ENCODE results near the gene KCNMA1. TPM values are rescaled to one million over a fixed set of nuclear protein-coding genes. Genes with fewer than 3 reads are reported as not detected.

The KCNMA1 gene
- total RNA-seq, 1 donor from 2014 or later: 2.2 TPM

DNA sequence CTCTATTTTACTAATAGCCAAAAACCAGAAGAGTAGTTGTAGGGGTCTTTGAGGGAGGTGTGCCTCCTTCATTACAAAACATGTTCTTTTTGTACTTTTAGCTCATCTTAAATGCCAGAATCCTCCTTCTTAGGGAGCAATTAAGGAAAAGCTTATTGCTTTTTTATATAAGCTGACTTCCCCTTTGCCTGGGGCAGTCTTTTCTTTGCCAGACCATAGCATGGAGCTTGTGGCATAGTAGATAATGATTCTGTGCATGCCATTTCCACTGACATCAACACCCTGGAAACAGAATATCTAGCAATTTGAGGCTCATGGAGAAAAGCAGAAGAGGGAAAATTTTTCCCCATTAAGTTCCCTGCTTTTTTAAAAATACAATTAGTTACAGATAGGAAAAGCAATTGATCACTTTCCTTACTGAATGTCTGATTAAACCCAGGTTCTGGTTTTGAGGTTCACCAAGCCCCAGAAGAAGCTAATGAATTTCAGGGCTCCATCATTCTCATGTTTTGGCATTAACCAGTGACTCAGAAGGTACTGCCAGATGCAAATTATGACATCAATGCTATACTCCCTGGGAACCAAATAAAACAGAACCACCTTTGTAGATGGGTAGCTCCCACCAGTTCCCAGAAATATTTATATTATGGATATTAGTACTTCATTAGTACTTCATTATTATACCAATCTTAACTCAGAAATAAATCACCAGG, 410.6 kb downstream of the KCNMA1 start:
- intact Hi-C loops (cut with DNase I): no loop called here
- no peak for DNase-seq (ENCODE audit: missing footprints)
- ATAC-seq: no peak

DNA sequence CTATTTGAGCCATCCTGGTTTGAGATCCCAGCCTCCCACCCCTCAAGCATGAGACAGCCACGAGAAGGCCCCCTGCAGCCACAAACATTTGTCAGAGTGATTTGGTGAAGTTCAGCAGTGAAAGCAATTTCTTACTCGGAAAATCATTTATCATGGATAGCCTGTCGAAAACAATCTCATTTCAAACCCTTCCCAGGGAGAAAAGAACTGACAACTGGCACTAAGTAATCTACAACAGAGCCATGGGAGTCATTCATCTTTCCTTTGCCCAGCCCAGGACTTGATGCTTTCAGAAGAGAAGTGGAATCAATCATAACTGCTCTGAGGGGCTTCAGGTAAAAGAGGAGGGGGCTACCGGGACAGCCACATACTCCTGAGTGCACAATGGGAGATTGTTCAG, 411.2 kb downstream of the KCNMA1 start:
- ATAC-seq (no peak), DNase-seq (ENCODE audit: missing footprints) (no peak)
- intact Hi-C loops (cut with DNase I): no loop called here

DNA sequence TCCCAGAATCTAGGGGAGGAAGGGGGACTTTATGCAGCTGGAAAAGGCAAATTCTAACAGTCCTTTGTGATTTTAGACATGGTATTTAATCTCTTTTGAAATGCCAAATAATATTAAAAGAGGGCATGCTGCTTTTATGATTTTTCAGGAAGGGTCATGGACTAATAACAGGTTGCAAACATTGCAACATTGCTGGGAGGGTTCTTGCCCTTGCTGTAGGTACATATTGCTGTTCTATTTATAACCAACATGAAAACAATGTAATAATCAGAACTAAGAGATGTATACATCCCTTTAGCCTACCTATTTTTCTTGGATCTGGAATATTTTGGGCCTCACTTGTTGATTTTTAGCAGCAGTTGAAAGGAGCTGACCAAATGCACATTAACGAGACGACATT, 411.6 kb downstream of the KCNMA1 start:
- ATAC-seq (no peak), DNase-seq (ENCODE audit: missing footprints) (no peak)
- intact Hi-C loops (cut with DNase I): no loop called here

DNA sequence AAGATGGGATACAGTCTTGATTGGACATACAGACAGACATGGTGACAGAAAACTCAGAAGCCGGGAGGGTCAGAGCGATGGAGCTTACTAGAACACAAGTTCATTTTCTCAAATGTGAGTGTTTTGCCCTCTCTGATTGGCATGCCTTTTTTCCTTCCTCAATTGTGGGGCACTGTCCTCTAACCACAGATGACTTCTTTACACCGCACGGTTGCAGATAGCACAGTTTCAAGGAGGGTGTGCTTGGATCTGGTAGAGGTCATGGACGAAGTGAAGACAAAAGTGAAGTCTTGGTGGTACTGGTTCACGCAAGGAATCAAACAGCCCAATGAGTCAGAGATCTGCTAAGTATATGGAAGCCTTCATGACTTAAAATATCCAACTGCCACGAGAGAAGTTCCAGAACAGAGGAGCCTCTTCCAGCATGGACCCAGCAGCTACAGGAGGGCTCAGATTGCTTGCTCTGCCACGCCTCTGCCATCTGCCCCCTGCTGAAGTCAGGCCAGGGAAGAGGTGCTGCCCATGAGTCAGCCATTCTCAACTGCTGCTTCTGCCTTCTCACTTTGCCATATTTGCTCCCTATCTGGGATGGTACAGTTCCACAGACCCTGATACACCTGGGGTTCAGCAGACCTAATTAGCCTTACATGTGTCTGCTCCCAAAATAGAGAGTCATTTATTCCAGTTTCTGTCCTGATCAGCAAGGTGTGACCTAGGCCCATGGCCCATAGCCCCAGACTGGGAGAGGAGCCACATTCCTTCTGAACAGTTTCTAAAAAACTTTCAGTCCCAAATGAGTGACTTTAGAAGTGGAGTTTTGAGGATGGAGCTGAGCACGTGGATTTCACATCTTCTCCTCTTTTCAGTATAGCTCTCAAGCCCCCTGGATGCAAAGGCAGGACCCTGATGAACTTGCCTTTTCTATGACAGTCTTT, 413.8 kb downstream of the KCNMA1 start:
- ATAC-seq: no peak
- intact Hi-C loops (cut with DNase I): no loop called here
- DNase-seq (ENCODE audit: missing footprints): no peak

DNA sequence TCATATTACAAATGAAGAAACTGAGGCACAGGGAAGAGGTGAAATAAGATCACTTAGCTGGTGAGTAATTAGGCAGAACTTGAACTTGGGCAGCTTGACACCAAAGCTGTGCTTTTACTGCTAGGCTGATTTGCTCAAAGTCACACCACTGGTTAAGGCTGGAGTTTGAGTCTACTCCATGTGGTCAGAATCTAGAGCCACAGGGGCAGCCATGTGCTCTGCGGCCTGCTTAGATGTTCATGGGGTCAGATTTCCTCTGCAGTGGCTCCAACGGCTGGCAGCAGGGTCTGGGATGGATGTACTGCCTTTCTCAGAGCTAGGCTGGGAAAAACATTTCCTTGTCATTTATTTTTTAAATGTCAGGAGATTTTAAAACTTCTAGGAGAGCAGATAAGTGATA, 417.5 kb downstream of the KCNMA1 start:
- DNase-seq (ENCODE audit: missing footprints): no peak
- intact Hi-C loops (cut with DNase I): no loop called here
- no peak for ATAC-seq

DNA sequence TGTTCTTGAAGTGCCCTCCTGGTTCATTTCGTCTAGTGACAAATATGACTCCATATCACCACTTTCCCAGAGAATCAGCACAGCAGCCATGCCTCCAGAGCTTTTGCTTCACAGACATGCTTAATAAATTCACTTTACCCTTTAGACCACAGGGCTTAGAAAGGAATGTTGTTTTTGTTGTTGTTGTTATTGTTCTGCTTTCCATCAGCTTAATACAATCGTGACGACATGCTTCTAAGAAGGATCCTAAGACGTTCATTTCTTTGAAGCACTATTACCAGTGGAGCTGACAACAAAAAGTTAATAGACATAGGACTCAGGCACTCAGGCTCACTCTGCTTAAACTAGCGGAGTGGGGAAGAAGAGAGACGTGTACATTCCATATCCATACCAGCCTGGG, 418.6 kb downstream of the KCNMA1 start:
- intact Hi-C loops (cut with DNase I): no loop called here
- DNase-seq (ENCODE audit: missing footprints): no peak
- no peak for ATAC-seq

DNA sequence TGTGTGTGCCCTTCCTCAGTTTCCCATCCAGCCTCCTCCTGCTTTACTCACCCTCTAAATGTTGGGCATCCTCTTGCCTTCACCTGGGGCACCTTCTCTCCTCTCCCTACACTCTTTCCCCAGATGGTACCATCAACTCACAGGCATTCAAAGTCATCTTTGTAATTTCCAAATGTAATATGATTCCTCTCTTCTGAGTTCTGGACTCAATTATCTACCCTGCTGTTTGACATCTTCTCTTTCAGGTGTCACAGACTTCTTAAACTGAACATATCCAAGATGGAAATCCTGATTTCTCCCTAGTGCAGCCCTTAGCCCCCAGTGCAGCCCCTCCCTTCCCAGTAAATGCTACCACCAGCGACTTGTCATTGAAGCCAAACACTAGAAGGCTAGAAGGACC, 422.8 kb downstream of the KCNMA1 start:
- intact Hi-C loops (cut with DNase I): no loop called here
- ATAC-seq: no peak
- no peak for DNase-seq (ENCODE audit: missing footprints)

DNA sequence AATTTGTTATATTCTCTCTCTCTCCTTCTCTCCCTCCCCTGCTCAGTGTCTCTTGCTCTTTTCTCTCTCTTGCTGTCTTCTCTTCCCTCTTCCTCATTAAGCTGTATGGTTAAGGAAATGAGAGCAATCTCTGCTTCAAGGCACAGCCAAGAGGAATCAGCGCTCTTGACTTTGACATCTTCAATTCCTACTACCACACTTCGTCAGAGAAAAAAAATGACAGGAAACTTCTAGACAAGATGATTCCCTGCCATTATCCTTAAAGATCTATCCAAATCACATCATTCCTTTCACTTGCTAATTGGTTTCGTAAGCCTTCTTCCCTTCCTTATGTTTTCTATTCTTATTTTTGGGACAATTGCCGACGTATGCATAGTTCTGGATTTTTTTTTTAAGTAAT, 425.0 kb downstream of the KCNMA1 start:
- intact Hi-C loops (cut with DNase I): no loop called here
- ATAC-seq (no peak), DNase-seq (ENCODE audit: missing footprints) (no peak)

DNA sequence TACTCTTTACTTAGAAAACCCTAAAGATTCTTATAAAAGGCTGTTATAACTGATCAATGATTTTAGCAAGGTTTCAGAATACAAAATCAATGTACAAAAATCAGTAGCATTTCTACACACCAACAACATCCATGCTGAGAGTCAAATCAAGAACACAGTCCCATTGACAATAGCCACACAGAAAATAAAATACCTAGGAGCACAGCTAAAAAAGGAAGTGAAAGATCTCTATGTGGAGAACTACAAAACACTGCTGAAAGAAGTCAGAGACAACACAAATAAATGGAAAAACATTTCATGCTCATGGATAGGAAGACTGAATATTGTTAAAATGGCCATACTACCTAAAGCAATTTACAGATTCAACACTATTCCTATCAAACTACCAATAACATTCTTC, 427.0 kb downstream of the KCNMA1 start:
- no peak for DNase-seq (ENCODE audit: missing footprints)
- no peak for ATAC-seq
- intact Hi-C loops (cut with DNase I): no loop called here

DNA sequence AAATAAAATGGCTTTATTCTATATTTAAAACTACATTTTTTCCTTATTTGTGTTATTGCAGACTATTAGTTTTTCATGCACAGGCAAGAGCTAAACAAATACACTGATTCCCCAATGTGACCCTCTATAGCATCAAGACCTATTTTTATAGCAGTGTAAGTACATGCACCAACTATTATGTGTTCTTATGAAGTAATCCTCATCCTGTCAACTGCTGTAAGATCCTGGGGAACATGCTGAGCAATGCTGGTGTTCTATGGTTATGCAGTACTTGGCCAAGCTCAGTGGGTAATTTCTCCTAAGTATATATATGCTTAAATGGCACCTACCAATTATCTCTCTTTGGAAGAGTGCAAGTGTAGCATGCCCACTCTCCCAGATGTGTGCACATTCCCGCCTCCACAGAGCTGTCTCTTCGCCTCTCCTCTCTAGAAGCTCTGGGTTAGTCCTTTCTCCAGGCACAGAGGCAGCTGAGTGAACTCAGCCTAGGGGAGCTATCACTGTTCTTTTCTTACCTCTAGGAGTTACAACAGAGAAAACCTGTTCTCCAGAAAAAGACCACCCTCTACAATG, 428.8 kb downstream of the KCNMA1 start:
- intact Hi-C loops (cut with DNase I): no loop called here
- ATAC-seq (no peak), DNase-seq (ENCODE audit: missing footprints) (no peak)

DNA sequence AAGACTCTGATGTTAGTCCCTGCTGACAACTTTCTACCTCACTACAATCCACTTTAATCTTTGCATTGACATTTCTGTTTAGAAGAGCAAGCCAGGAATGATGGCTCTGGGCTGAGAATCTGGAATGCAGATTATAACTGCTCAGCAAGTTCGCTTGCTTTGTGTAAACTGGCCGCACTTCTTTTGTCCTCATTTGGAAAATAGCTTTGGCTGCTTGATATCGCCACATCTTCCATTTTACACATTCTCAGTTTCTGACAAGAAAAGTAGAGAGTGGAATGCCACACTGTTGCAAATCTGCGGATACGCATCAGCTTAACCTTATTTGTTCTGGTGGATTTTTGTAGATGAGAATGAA, 429.8 kb downstream of the KCNMA1 start:
- ATAC-seq (no peak), DNase-seq (ENCODE audit: missing footprints) (no peak)
- intact Hi-C loops (cut with DNase I): no loop called here

DNA sequence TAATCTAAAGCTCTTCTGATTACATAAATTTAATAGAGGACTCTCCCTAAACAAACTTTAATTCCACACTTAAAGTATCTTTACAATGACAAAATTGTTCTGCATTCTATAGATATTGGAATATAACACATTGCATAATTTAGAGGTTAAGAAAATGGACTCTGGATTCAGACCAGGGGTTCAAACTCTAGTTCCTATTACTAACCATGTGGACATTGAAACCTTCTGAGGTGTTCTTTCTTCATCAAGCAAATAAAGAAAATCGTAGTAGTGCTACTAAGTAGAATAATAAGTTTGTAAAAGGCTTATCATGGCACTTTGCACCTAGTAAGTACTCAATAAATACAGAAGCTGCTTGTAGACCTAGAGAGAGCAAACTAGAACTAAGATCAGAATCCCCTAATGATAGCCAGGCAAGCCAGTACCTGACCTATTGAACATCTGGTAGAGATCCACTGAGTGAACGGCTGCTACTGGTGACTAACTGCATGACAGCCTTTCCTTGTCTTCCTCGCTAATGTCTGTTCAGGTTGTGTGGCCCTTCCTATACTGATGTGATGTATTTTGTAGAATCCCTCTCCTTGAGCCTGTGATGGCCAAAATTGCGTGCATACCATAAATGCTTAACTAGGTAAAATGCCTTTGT, 430.3 kb downstream of the KCNMA1 start:
- no peak for DNase-seq (ENCODE audit: missing footprints)
- no peak for ATAC-seq
- intact Hi-C loops (cut with DNase I): no loop called here

DNA sequence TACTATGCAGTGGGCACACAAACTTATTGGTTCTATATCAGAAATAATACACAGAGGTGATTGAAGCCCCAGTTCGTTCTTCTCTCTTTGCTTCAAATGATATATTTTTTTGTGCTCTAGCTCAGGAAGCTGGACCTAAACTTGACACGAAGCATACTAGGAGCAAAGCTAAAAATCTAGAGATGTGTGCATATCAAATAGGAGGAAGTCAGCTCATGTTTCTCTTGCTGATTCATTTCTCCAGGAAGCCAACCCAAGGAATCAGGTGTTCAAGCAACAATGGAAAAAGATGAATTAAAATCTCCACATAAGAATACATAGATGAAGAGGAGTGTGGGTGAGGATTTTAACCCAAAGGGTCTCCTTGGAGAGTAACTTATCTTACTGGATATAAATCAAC, 432.5 kb downstream of the KCNMA1 start:
- intact Hi-C loops (cut with DNase I): no loop called here
- DNase-seq (ENCODE audit: missing footprints): no peak
- no peak for ATAC-seq

DNA sequence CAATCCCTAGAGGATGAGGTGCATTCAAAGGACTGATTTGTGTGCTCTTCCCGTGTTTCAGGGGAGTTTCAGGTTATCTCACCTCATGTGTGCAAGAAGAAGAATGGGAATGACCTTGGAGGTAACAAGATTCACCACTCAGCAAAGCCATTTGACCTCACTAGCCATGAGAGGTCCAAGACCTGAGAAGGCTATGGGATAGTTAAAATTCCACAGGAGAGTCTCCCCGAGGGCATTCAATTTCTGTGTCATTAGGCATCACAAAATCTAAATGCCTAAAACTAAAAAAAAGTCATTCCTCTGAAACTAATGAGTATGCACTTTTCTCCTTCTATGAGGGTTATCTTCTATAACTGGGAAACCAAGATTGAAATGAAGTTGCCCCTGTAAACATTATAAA, 433.4 kb downstream of the KCNMA1 start:
- no peak for ATAC-seq
- intact Hi-C loops (cut with DNase I): no loop called here

DNA sequence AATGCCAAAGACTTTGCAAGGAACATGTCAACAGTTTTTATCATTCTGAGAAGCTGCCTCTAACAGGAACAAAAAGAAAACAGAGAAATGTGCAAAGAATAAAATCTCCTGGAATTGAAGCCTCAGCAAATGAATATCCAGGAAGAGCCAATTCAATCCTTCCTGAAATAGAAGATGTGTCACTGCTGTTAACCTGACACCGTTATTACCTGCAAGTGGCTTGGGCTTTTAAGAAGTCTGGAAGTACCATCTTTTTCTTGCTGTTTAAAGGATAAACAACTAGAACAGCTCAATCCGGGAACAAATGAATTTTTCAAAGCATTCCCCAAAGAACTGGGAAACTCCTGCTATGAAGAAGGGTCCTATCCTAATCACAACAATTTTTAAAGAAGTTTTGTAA, 434.8 kb downstream of the KCNMA1 start:
- ATAC-seq (no peak), DNase-seq (ENCODE audit: missing footprints) (no peak)
- intact Hi-C loops (cut with DNase I): no loop called here

More for the DNA sequence above, 433.4 kb downstream of the KCNMA1 start:
- no peak for DNase-seq (ENCODE audit: missing footprints)

DNA sequence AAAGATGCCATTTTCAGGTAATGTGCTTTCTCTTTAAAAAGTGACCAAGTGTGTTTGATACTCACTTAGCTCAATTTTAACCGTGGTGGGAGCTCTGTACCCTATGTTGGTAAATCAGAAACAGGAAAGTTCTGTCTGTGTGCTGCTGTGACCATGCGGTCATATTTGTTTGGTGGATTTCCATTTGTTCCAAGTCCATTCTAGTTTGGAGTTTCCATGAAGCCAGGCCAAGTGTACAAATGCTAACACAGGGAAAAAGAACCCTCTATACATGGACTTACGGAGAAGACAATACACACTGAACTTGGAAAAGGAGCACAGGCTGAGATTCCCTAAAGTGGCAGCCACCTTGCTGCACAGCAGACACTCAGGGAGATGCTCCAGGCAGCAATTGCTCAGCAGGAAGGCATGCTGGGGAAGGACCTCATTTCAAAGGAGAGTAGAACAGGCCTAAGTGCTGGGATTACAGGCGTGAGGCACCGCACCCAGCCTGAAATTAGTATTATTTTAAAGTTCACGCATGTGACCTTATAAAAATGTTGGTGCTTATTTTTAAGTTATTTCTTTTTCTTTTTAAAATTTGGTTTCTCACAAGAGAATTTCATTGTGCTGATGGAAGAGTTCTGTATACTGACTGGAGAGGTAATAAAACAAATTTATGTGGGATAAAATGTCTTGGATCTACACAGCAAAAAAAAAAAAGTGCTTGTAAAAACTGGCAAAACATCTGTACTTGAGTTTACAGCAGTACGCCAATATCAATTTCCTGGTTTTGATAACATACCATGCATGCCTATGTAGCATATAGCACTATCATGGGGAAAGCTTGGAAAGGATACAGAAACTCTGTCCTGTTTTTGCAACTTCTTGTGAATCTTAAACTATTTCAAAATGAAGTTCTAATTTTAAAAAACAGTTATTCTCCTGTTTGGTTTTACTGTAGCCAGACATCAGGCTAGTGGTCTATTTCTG, 436.2 kb downstream of the KCNMA1 start:
- no peak for DNase-seq (ENCODE audit: missing footprints)
- no peak for ATAC-seq
- intact Hi-C loops (cut with DNase I): no loop called here

DNA sequence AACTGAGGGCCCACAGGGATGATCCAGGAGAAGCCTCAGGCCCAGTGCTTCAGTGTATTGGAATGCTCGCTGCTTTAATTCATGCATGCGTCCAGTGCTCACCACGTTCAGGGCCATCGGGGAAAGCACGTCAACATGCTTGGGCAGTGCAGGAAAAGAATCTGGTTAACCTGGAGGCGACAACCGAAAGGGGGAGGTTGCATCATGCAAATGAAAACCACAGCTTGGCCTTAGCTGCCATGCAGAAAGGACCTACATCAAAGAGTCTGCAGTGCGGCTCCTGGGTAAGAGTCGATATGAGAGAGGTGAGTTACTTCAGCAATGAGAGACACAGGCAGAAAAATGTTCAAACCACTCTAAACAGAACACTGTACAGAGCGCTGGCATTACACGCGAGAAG, 440.1 kb downstream of the KCNMA1 start:
- intact Hi-C loops (cut with DNase I): no loop called here
- no peak for DNase-seq (ENCODE audit: missing footprints)

DNA sequence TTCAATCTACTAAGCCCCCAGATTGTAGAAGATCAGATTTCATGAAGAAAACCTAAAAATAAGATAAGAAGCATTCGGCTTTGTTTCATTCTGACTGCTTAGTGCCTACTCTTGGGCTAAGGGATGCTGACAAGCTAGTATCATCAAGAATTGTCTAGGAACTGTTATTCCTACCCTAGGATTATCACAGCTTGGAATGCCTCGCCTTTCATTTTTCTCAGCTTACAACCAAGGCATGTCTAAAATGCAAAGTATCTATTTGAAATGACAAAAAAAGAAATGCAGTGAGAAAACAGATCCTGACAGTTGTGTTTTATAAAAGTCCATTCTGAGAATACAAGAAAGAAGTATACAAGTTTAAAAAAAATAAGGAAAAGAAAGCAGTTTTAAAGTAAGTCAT, 441.0 kb downstream of the KCNMA1 start:
- intact Hi-C loops (cut with DNase I): no loop called here
- no peak for ATAC-seq
- no peak for DNase-seq (ENCODE audit: missing footprints)

More for the DNA sequence above, 440.1 kb downstream of the KCNMA1 start:
- ATAC-seq: no peak

All from Right ventricle myocardium inferior (tissue), 1 donor.